ENCODE results near the gene MBNL1.
"Not testable (repeated sequence)": the region's sequence is repeated elsewhere in the genome, so short reads cannot be mapped to it uniquely, and the experiment has no call there.

DNA sequence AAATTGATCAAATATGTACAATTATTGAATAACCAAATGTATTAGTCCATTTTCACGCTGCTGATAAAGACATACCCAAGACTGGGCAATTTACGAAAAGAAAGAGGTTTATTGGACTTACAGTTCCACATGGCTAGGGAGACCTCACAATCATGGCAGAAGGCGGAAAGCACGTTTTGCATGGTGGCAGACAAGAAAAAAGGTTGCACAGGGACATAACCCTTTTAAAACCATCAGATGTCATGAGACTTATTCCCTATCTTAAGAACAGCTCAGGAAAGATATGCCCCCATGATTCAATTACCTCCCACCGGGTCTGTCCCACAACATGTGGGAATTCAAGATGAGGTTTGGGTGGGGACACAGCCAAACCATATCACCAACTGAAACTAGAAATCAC lies 171.5 kb downstream of the MBNL1 start:
- TF ChIP-seq EZH2 (IDR thresholded peaks at IDR 0.05; ENCODE audit: low read length): not testable (repeated sequence)
- TF ChIP-seq, protein P1, sequence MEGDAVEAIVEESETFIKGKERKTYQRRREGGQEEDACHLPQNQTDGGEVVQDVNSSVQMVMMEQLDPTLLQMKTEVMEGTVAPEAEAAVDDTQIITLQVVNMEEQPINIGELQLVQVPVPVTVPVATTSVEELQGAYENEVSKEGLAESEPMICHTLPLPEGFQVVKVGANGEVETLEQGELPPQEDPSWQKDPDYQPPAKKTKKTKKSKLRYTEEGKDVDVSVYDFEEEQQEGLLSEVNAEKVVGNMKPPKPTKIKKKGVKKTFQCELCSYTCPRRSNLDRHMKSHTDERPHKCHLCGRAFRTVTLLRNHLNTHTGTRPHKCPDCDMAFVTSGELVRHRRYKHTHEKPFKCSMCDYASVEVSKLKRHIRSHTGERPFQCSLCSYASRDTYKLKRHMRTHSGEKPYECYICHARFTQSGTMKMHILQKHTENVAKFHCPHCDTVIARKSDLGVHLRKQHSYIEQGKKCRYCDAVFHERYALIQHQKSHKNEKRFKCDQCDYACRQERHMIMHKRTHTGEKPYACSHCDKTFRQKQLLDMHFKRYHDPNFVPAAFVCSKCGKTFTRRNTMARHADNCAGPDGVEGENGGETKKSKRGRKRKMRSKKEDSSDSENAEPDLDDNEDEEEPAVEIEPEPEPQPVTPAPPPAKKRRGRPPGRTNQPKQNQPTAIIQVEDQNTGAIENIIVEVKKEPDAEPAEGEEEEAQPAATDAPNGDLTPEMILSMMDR (optimal IDR thresholded peaks at IDR 0.05 in 1 of 3, IDR thresholded peaks at IDR 0.05 in 1 of 3, conservative IDR thresholded peaks at IDR 0.05 in 1 of 3; ENCODE audit: extremely low read depth in 1 of 3, insufficient read depth in 2 of 3, low read length in 3 of 3): not testable (repeated sequence)
